ENCODE measurements around the gene NRF1.

- no peak for TF ChIP-seq POLR2A (IDR thresholded peaks at IDR 0.05)
- TF ChIP-seq CTCF (IDR thresholded peaks at IDR 0.05): no peak
- TF ChIP-seq EP300 (IDR thresholded peaks at IDR 0.05): no peak
Measured at GRCh38 chr7:129676017-129676897, 64.7 kb downstream of the NRF1 start.

Measured in tibial nerve (tissue), 4 donors.